Stimulated activated naive CD4-positive, alpha-beta T cell treated with Interleukin-2 at 50 U/mL for 16 hours (primary cell): ENCODE data around the gene NVL.
"Not testable (repeated sequence)": the region's sequence is repeated elsewhere in the genome, so short reads cannot be mapped to it uniquely, and the experiment has no call there.

Experiments
- DNase-seq: peaks from one replicate; lab custom pipeline; 2025; lab: John Stamatoyannopoulos, UW

NVL gene

DNA sequence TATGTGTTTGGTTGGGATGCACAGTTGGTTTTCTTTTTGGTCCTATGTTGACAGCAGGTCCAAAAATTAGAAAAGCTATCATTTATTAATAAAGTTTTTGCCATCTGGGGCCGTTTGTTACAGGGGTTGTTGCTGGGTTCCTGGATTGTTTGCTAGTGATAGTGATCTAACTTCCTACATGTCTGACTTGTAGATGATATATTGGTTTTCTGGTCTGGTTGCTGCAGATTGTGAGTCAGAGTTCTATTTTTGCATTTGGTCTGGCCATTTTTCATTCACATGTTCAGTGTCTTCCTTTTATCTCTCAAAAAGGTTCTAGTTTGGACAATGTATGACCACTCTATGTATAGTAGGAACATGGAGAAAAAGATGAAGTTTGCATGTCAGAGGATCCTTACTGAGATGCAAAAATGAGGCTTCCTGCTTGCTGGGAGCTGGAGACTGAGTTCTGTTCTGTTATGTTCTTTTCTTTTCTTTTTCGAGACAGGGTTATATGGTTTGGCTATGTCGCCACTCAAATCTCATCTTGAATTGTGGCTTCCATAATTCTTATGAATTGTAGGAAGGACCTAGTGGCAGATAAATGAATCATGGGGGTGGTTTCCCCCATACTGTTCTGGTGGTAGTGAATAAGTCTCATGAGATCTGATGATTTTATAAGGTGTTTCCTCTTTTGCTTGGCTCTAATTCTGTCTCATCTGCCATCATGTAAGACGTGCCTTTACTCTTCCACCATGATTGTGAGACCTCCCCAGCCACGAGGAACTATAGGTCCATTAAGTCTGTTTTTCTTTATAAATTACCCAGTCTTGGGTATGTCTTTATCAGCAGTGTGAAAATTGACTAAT lies 4.2 kb upstream of the NVL start:
- DNase-seq, result no peak

DNA sequence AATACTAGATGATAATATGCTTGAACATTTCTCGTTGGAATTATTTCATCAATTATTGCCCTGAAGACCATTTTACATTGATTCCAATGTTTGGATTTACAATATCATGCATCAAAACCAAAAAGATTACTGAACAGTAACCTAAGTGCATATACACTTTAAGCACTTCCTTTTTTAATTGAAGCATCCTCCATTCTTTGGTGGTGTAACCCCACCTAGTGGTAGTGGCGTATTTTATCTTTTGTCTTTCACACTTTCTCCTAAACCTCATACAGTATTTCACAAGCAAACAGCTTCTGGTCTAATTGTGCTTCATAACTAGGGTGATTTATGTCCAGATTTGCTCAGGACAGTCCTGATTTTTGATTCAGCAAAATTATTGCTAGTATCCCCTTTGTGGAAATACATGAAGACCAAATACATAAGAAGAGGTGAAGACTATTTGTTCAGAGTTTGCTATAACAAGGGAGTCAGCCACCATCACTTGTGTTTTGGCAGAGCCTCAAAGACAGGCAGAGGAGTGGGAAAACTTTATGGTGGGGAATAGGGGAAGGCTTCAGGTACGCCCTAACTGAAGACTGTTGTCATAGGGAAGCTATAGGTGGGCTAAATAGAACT lies 3.4 kb upstream of the NVL start:
- no peak for DNase-seq

DNA sequence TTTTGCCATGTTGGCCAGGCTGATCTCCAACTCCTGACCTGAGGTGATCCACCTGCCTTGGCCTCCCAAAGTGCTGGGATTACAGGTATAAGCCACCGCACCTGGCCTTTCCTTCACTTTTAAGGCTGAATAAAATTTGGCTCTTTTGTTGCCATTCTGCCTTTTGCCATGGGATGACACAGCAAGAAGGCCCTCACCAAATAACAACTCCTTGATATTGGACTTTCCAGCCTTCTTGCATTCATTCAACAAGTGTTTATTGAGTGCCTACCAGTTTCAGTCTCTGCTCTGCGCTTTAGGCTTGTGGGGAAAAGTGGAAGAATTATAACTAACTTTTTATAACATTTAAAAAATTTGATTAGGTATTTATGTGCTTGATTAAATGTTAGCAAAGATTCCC lies 1.9 kb upstream of the NVL start:
- no peak for DNase-seq

DNA sequence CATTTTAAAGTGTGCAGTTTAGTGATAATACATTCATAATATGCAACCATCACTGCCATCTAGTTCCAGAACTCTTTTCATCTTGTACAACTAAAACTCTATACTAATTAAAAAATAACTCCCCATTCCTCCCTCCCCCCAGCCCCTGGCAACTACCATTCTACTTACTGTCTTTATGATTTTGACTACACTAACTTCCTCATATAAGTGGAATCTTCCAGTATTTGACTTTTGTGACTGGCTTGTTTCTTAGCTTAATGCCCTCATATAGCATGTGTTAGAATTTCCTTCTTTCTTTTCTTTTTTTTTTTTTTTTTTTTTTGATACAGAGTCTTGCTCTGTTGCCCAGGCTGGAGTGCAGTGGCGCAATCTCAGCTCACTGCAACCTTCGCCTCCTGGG lies 1.4 kb upstream of the NVL start:
- DNase-seq, result no peak

DNA sequence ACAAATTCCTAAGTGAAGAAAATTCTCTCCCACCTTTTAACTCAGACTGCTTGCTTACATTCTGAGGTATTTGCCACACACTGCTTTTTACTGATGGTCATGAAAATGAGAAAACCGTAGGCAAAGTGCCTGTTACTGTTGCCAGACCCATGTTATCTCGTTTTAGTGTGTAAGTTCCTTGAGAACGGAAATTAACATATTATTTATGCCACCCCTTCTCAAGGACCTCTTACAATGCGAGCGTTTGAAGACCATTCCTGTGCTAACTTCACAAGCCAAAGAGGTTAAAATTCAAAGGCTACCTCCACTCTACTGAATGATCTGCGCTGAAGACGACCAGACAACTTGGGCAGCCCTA lies 509 bp downstream of the NVL start:
- DNase-seq, result no peak

DNA sequence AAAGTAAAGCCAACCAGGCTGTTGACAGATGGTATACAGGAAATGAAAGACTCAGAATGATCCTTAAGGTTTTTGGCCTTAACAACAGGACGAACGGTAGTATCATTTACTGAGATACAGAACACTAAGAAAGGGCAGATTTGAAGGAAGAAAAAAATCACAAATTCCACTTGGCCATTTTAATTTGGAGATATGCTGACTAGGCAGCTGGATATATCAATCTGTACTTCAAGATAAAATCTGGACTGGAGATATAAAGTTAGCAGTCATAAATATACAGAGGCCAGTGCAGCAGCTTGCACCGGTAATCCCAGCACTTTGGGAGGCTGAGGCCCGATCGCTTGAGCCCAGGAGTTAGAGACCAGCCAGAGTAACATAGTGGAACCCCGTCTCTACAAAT lies 1.3 kb downstream of the NVL start:
- no peak for DNase-seq

DNA sequence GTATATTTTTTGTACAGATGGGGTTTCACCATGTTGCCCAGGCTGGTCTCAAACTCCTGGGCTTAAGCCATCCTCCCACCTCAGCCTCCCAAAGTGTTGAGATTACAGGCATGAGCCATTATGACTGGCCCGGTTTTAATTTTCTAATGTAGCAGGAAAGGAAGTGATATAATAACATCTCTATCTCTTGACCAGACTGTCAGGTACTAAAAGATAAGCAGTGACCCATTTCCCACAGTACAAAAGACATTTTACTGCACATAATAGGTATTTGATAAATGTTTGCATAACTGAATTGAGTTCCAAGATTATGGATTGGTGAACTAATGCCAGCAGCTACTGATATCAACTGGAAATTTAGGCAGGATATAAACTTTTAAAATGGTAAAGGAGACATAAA lies 4.0 kb downstream of the NVL start:
- no peak for DNase-seq

DNA sequence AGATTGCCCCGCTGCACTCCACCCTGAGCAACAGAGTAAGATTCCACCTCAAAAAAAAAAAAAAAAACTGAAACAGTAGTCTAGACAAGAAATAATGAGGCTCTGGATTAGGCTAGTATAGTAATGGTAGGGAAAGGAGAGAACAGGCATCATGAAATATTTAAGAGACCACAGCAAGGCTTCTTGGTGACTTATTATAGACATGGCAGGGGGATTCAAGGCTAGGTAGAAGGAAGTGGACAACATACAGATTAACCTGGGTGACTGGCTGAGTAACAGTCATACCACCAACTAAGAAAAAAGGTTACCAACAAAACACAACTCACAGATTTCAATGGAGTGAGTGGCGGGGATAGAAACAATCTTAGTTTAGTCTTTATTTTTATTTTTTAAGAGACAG lies 8.3 kb downstream of the NVL start:
- DNase-seq, result no peak

DNA sequence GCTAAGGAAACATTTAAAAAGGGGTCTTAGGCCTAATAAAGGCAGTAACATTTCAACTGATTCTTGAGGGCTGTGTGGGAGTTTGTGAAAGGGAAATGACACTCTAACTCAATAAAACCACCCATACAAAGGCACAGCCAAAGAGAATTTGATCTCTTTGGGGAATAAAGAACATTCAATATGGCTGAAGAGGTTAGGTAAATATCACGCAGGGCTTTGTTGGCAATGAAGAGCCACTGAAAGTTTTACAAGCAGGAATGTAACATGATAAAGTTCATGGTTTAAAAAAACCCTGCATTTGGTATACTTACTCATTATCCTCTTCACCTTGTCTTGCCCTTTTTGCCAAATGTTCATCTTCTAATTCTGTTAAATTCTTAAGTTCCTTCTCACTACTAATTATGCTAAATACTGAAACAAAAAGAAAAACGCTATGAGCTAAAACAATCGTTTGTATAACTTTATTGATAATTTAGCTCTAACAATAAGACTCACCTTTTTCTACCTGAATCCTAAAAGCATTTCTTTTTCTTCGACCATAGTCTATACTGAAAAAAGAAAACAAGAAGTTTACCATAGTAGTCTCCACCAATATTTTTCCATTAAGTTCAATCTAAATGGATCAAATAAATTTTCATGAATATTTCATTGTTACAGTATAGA lies 12.5 kb downstream of the NVL start:
- DNase-seq, result no peak

DNA sequence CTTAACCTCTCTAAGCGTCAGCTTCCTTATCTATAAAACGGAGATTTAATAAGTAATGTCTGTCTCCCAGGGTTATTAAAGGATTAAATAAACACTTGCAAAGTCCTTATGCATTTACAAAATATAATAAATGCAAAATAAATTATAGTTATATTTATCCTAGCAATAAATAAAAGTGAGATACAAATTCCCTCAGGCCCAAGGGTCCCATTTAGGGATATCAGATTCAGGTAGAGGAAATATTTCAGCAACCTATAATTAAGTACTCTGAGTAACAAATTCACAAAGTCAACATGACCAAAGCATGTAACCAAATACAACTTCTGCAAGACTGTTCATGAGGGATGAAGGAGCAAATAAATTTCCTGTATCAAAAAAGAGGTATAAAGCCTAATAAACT lies 17.9 kb downstream of the NVL start:
- no peak for DNase-seq

DNA sequence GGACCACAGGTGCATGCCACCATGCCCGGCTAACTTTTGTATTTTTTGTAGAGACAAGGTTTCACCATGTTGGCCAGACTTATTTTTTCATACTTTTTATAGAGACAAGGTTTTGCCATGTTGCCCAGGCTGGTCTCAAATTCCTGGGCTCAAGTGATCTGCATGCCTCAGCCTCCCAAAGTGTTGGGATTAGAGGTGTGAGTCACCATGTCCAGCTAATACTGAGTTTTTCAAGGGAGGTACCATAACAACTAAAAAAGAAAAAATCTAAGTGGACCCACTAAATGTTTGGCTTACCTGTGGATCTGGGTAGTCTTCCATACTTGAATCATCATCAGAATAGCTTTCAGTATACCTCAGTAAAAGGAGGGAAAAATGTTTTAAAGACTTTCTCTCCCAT lies 18.5 kb downstream of the NVL start:
- not testable (repeated sequence) for DNase-seq

DNA sequence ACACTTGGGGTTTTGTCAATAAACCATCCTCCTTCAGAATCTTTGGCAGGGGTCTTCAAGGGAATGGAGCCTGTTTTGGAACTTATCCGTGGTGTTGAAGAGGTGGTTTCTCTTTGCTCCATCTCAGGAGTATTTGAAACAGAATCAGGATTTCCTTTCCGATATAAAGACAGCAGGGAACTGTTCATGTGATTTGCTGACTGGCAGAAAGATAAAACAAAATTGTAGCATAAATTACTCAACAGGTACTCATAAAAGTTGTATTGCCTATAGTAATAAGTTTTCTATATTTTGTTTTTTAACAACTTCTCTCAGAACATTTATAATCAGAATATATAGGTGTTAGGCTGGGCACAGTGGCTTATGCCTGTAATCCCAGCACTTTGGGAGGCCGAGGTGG lies 21.9 kb downstream of the NVL start:
- DNase-seq, result no peak

DNA sequence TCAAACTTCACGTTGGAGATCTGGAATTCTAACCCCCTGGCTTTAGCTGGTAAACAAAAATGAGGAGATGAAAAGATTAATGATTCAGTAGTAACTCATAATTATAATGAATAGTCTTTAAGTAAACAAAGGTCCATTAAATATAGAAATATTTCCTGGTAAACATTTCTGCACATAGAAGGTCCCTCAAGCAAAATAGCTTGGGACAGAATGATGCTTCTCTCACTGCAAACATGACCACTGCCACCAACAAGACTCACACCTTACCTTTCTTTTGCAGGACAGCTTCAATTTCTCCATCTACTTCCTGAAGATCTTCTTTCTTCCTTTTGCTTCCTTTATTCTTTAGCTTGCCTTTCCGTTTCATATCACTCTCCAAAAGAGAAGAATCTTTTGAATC lies 25.2 kb downstream of the NVL start:
- no peak for DNase-seq

DNA sequence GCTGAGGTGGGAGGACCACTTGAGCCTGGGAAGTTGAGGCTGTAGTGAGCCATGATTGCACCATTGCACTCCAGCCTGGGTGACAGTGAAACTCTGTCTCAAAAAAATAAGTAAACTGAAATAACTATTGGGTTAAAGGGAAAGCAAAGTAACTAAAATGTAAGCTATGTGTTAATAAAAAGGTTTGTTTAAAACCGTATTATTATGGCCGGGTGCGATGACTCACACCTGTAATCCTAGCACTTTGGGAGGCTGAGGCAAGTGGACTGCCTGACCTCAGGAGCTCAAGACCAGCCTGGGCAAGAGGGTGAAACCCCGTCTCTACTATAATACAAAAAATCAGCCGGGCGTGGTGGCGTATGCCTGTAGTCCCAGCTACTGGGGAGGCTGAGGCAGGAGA lies 27.0 kb downstream of the NVL start:
- no peak for DNase-seq

DNA sequence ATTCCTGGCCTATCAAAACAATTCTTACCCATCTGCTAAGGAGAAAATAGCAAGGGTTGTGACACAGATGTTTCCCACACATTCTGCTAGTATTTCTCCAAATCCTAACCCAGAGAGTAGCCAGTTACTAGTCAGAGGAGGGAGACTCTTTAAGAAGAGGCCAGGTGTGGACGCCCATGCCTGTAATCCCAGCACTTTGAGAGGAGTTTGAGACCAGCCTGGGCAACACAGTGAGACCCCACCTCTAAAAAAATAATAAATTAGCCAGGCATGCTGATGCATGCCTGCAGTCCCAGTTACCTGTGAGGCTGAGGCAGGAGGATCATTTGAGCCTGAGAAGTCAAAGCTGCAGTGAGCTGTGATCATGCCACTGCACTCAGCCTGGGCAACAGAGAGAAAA lies 28.6 kb downstream of the NVL start:
- no peak for DNase-seq

DNA sequence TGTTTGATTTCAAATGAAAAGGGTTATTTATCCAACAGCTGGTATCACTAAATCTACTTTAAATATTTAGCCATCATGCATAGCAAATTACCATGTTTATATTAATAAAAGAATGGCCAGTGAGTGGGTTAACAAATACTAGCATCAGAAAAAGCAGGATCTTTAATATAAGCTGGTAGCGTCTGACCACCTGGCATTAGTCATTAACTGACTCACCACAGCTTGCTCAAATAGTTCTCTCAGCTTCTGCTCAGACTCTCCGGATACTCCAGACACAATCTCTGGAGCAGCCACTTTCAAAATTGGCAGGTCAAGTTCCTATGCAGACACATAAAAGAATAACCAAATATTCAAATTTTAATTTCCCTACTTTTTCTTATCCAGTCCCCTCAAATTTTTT lies 29.6 kb downstream of the NVL start:
- DNase-seq, result no peak

DNA sequence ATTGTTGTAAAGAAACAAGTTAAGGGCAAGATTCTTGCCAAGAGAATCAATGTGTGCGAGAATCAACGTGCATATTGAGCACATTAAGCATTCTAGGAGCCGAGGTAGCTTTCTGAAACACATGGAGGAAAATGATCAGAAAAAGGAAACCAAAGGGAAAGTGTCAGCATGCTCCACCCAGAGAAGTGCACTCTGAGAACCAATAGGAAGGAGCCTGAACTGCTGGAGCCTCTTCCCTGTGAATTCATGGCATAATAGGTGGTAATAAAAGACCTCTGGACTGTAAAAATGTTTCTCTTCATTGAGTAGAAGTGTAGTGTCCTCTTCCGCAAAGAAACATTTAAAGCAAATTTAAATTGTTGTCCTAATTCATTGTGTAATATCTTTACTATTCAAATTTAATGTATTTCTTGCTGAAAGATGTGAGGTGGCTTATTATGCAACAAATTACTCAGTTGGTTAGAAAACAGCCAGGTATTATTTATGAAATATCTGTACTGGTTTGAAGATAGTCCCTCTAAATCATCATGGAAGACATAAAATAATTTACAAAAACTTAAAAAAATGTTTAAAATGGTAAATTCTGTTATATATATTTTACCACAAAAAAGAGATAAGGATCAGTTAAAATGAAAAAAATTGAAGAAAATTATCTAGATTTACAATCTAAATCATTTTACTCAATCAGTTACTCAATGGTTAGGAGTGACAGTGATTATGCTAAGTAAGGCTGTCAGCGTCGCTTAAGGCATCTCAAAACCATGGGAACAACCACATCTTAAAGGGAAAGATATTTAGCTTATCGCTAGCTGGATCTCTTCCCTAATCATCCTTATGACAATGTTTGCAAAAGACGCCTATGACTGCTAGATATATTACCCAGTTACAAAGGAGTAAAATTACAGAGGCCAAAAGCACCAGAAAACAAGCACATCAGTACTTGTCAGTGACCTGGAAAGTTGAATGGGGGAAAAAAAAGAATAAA lies 31.3 kb downstream of the NVL start:
- DNase-seq, result no peak

DNA sequence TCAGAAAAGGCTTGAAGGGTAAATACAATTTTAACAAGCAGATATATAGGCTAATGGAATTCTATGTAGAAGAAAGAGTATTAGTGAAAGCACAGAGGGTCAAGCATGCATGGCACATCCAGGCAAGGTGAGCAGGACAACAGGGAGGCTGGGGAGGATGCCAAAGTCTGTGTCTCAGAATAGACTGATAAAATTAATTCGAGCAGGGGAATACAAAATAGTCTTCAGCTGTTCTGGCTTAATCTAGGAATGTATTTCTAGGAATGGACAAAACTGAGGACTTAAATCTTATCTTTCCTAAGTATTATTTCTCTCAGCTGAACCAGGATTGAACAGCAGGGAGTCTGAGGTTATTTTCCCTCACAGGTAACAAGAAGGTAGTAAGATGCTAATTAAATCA lies 35.2 kb downstream of the NVL start:
- no peak for DNase-seq

DNA sequence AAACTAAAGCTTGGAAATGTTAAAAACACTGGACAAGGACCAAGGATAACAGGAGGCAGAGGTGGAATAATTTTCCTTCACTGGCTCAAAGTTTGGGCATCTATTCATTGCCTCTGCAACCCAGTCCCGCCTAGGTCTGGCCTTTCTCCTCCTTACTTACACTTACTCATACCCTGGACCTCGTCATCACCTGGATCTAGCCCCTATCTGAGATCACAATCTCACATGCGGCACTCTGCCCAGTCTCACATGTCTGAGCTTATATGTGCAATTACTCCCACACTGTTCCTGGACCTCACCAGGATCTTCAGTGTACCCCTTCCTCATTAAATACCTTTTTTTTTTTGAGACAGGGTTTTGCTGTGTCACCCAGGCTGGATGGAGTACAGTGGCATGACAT lies 37.6 kb downstream of the NVL start:
- no peak for DNase-seq

DNA sequence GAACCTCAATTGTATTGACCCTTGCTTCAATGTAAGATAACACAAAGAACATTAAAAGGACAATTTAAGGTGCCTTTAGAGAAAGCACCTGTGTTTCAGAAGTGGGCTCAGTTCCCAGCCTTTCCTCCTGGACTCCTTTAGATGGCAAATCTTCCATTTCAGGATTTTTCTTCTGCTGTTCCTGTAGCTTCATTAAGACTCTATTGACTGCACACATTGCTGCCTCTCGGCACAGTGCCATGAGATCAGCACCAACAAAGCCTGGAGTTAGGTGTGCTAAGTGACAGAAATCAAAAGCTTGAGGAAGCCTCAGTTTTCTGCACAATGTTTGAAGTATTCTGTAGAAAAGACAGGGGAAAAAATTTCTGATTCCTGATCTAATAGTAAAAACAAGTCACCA lies 40.6 kb downstream of the NVL start:
- DNase-seq, result no peak

DNA sequence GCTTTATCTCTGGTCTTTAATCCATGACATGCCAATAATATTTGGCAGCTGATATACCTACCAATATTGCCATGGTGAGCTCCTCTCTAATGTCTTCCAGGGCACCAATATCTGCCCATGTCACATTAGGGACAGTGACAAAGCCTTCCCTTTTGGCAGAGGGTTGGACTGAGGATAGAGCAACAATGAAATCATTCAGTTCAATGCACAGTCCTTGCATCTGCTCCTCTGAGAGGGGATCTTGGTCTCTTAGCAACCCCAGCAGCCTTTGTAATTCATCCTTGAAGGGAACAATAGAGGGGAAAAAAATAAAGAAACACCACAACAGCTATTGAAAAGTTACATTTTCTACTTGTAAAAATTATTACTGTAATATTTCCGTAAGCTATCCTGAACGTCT lies 42.3 kb downstream of the NVL start:
- no peak for DNase-seq

DNA sequence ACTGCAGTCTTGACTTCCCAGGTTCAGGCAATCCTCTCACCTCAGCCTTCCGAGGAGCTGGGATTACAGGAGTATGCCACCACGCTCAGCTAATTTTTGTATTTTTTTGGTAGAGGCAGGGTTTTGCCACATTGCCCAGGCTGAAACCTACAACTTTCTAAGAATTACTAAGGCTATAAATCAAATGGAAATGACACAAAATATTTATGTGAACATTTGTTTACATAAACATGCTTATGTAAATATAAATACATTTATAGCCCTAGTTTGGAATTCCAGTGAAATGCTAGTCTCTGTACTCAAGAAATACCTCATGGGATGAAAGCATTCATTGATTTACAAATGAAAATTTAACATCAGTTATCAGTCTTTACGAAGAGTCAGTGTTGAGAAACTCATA lies 47.8 kb downstream of the NVL start:
- no peak for DNase-seq
